ENCODE measurements around the gene DNAJB13. TPM values are rescaled to one million over a fixed set of nuclear protein-coding genes. Genes with fewer than 3 reads are reported as not detected.

DNAJB13 gene
- total RNA-seq, 4 donors from 2014 or later, result 0.75 TPM; not detected in 3

DNA sequence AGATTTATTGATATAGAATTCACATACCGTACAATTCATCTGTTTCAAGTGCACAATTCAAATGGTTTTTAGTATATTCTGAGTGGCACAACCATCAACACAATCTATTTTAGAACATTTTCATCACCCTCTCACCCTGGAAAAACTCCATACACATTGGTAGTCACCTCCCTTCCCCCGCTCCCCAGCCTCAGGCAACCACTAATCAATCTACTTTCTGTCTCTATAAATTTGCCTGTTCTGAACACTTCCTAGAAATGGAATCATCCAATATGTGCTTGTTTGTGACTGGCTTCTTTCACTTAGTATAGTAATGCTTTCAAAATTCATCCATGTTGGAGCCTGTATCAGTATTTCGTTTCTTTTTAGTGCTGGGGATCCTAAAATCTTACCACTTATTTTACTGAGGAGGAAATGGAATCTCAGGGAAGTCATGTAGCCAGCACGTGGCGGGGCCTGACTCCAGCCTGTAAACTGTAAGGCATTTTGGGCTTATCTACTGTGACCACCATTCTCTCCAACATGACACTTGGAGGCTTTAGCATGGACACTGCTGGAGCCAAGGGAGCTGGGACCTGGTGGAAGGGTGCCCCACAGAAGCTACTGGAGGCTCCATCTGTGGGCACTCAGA, 59.0 kb downstream of the DNAJB13 start:
- H3K27ac ChIP-seq, result no peak overlapping the region
- no peak for DNase-seq
- no peak overlapping the region for H3K4me3 ChIP-seq (replicated peaks in 1 of 3)
- intact Hi-C loops (cut with DNase I), result no loop called here
- no peaks in the 10 kb centered on the region for H3K36me3 ChIP-seq
- no peaks in the 10 kb centered on the region for H3K27me3 ChIP-seq
- 87 to 92% methylated on average over 5 of the region's 5 CpGs for WGBS, 2 donors
- no peaks in the 10 kb centered on the region for H3K9me3 ChIP-seq
- TF ChIP-seq POLR2A (IDR thresholded peaks at IDR 0.05), result no peak
- TF ChIP-seq, protein P1, sequence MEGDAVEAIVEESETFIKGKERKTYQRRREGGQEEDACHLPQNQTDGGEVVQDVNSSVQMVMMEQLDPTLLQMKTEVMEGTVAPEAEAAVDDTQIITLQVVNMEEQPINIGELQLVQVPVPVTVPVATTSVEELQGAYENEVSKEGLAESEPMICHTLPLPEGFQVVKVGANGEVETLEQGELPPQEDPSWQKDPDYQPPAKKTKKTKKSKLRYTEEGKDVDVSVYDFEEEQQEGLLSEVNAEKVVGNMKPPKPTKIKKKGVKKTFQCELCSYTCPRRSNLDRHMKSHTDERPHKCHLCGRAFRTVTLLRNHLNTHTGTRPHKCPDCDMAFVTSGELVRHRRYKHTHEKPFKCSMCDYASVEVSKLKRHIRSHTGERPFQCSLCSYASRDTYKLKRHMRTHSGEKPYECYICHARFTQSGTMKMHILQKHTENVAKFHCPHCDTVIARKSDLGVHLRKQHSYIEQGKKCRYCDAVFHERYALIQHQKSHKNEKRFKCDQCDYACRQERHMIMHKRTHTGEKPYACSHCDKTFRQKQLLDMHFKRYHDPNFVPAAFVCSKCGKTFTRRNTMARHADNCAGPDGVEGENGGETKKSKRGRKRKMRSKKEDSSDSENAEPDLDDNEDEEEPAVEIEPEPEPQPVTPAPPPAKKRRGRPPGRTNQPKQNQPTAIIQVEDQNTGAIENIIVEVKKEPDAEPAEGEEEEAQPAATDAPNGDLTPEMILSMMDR (IDR thresholded peaks at IDR 0.05), result no peak
- H3K4me1 ChIP-seq, result peaks cover 0 to 39% of the 10 kb centered on the region in 2 donors

DNA sequence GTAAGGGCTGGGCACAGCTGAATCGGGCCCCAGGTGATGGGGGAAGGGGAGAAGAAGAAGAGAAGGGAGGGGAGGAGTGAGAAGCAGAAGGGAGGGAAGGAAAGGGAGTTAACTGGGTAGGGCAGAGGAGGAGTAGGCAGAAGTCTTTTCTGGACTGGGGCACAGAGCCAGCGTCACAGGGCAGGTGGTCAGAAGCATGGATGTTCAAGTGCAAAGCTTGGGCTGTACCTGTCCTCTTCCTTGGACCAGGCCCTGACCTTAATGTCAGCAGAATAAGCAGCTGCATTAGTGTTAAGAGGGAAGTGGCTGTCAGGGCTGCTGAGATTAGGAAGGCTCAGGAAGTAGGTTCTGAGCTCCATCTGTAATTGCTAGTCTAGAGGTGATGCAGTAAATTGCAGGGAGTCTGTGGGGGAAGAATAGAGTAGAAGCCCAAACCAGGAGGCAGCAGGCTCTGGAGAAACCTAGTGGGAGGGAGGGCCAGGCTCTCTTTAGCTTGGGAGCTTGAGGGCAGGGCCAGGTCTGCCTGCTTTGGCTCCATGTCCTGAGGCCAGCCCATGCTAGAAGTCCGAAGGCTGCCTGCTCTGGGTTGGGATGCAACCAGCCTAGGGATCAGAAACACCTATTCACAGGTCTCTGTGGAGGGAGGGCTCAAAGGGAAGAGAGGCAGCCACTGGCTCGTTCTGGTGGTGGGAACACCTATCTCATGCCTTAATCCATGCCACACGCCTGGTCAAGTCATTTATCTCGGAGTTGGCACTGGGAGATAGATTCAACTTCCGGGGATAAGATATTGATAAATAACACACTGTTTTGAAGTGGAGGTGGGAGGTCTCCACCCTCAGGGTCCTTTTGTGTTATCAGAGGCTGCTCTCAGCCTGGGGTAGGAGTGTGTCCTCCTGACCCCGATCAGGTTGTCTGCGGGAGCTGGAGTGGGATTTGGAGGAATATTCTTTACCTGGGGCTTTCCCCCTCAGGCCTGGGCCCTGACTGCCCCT, 59.8 kb downstream of the DNAJB13 start:
- H3K27ac ChIP-seq, result no peak overlapping the region
- H3K9me3 ChIP-seq, result no peaks in the 10 kb centered on the region
- intact Hi-C loops (cut with DNase I), result no loop called here
- peaks cover 3 to 35% of the 10 kb centered on the region in 2 donors for H3K4me1 ChIP-seq
- DNase-seq, result no peak
- no peaks in the 10 kb centered on the region for H3K27me3 ChIP-seq
- no peaks in the 10 kb centered on the region for H3K36me3 ChIP-seq
- TF ChIP-seq, protein P1 (IDR thresholded peaks at IDR 0.05), result no peak
- H3K4me3 ChIP-seq (replicated peaks in 1 of 3), result no peak overlapping the region
- 93% methylated on average over 9 of the region's 9 CpGs for WGBS, 2 donors

DNA sequence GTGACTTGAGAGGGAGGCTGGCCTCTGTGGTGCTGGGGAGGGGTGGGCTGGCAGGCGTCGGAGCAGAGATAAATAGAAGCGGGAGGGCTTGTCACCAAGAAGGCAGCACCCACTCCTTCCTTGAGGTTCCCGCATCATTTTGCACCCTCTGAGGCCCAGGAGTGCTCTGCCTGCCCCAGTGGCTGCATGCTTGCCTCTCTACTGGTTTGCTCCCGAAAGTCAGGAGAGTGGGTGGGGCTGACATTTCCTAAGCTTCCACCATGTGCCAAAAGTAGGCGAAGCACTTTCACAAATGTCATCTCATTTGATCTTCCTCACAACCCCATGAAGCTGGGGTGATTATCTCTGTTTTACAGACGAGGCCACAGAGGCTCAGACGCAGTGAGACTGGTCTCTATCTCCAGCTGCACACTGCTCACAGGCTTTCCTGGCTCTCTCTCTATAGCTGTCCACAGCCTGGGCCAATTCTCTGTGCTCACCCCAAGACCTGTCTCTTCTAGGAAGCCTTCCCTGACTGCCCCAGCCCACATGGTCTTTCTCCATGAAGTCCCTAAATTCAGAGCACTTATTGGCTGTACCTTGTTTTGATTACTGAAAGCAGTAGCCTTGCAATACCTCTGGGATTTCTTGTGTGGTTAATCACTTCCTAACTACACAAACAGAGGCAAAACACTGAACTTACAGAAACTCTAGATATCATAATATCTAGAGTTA, 60.7 kb downstream of the DNAJB13 start:
- no peak for DNase-seq
- intact Hi-C loops (cut with DNase I), result no loop called here
- no peak for TF ChIP-seq POLR2A (IDR thresholded peaks at IDR 0.05)
- TF ChIP-seq, protein P1 (IDR thresholded peaks at IDR 0.05), result no peak
- H3K36me3 ChIP-seq, result no peaks in the 10 kb centered on the region
- H3K9me3 ChIP-seq, result no peaks in the 10 kb centered on the region
- peaks cover 3 to 35% of the 10 kb centered on the region in 2 donors for H3K4me1 ChIP-seq
- no peak overlapping the region for H3K4me3 ChIP-seq (replicated peaks in 1 of 3)
- H3K27ac ChIP-seq, result no peak overlapping the region
- 86 to 87% methylated on average over 8 of the region's 8 CpGs for WGBS, 2 donors
- H3K27me3 ChIP-seq, result no peaks in the 10 kb centered on the region

DNA sequence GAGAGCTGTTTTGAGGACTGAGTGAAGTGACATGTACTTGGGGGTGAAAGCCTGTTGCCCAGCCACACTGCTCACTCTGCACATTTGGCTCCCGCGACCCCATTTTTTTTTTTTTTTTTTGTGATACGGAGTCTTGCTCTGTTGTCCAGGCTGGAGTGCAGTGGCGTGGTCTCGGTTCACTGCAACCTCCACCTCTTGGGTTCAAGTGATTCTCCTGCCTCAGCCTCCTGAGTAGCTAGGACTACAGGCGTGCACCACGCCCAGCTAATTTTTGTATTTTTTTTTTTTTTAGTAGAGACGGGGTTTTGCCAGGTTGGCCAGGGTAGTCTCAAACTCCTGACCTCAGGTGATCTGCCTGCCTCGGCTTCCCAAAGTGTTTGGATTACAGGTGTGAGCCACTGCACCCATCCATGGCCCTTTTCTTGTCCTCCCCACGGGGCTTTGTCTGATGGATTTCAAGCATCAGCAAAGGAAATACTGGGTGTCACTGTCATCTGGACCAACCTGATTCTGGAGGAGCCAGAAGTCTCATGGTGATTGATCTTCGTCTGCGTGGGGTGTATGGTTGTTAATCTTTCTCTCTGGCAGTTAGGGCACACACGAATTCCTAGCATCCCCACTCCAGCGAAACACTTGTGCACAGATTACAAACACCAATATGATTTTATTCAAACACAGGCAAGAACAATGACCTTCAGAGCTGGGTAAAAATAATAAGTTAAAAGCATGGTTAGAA, 61.4 kb downstream of the DNAJB13 start:
- Histone ChIP-seq H3K36me3 (no peaks in the 10 kb centered on the region), H3K27ac (no peak overlapping the region), H3K4me3 (replicated peaks in 1 of 3) (no peak overlapping the region), H3K4me1 (peaks cover 3 to 36% of the 10 kb centered on the region in 2 donors), H3K27me3 (no peaks in the 10 kb centered on the region), H3K9me3 (no peaks in the 10 kb centered on the region)
- TF ChIP-seq POLR2A (IDR thresholded peaks at IDR 0.05), result no peak
- TF ChIP-seq, protein P1 (IDR thresholded peaks at IDR 0.05), result no peak
- intact Hi-C loops (cut with DNase I), result no loop called here
- no peak for DNase-seq
- 91 to 95% methylated on average over 14 of the region's 14 CpGs for WGBS, 2 donors

Data from thyroid gland (tissue), 4 donors.